EL (cell line): Measurements from ENCODE around the gene TST.

Source experiments
- DNase-seq: peaks from one replicate; pipeline ENCODE4 v3.0.0-alpha.2; 2016

The TST gene

GRCh38 chr22:37030560-37031281, 11.5 kb upstream of the TST start:
- no peak for DNase-seq

GRCh38 chr22:37028692-37029674, 9.7 kb upstream of the TST start:
- DNase-seq, result no peak

- no peak for DNase-seq
Observed at GRCh38 chr22:37027556-37027955, 8.3 kb upstream of the TST start.

GRCh38 chr22:37026325-37026724, 7.1 kb upstream of the TST start:
- DNase-seq, result no peak

GRCh38 chr22:37025500-37026070, 6.3 kb upstream of the TST start:
- DNase-seq, result no peak

GRCh38 chr22:37024339-37025157, 5.3 kb upstream of the TST start:
- no peak for DNase-seq

GRCh38 chr22:37023743-37024338, 4.6 kb upstream of the TST start:
- DNase-seq, result no peak

- no peak for DNase-seq
Observed at GRCh38 chr22:37022483-37023337, 3.5 kb upstream of the TST start.

- DNase-seq, result peak; percentile 47
Observed at GRCh38 chr22:37021710-37022482, 2.6 kb upstream of the TST start.

- no peak for DNase-seq
Observed at GRCh38 chr22:37021041-37021440, 1.8 kb upstream of the TST start.

- peak; percentile 48 for DNase-seq
Observed at GRCh38 chr22:37020192-37020479, 889 bp upstream of the TST start.

- DNase-seq, result peak; percentile 65
Observed at GRCh38 chr22:37018815-37019308, 385 bp downstream of the TST start.

GRCh38 chr22:37018086-37018814, 997 bp downstream of the TST start:
- DNase-seq, result no peak

GRCh38 chr22:37017356-37017755, 1.9 kb downstream of the TST start:
- no peak for DNase-seq

GRCh38 chr22:37016134-37016910, 2.9 kb downstream of the TST start:
- DNase-seq, result no peak

GRCh38 chr22:37015587-37015878, 3.7 kb downstream of the TST start:
- DNase-seq, result no peak

GRCh38 chr22:37014835-37015586, 4.2 kb downstream of the TST start:
- no peak for DNase-seq

GRCh38 chr22:37014415-37014806, 4.8 kb downstream of the TST start:
- no peak for DNase-seq

- no peak for DNase-seq
Observed at GRCh38 chr22:37012956-37013355, 6.3 kb downstream of the TST start.
